Stimulated activated naive CD8-positive, alpha-beta T cell treated with anti-CD3 and anti-CD28 coated beads, Interleukin-15, Interleukin-2, amounts not matched to agents 100 U/mL and 50 U/mL, for 24 hours (primary cell): Measurements from ENCODE around the gene ZACN.
"Not testable (repeated sequence)": the region's sequence is repeated elsewhere in the genome, so short reads cannot be mapped to it uniquely, and the experiment has no call there.

Experiments
- ATAC-seq: fragments of 150-1000 bp; cut with Tn5 transposase; one replicate; pipeline ENCODE4 v1.10.0; 2021
- DNase-seq: peaks from one replicate; pipeline ENCODE4 v3.0.0; 2021

The ZACN gene

DNA sequence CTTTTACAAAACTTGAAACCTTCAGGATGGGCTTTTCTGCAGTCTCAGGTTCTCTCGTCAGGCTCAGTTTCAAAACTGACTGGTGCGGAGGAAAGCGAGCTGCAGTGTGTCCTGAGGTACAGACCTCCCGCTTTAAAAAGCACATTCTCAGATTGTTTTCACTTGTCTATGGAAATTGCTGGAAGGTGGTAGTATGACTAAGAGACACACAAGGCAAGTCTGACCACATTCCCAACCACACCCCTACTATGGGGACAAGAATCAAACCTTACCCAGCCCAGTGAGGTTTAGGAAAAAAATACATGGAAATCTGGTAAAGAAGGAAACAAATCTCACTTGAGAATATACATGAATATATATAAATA, 24.9 kb upstream of the ZACN start:
- no peak for DNase-seq
- ATAC-seq: no peak

- ATAC-seq: no peak
- no peak for DNase-seq
Measured at GRCh38 chr17:76056882-76057281, 22.1 kb upstream of the ZACN start.

GRCh38 chr17:76058264-76058663, 20.7 kb upstream of the ZACN start:
- not testable (repeated sequence) for ATAC-seq, DNase-seq

DNA sequence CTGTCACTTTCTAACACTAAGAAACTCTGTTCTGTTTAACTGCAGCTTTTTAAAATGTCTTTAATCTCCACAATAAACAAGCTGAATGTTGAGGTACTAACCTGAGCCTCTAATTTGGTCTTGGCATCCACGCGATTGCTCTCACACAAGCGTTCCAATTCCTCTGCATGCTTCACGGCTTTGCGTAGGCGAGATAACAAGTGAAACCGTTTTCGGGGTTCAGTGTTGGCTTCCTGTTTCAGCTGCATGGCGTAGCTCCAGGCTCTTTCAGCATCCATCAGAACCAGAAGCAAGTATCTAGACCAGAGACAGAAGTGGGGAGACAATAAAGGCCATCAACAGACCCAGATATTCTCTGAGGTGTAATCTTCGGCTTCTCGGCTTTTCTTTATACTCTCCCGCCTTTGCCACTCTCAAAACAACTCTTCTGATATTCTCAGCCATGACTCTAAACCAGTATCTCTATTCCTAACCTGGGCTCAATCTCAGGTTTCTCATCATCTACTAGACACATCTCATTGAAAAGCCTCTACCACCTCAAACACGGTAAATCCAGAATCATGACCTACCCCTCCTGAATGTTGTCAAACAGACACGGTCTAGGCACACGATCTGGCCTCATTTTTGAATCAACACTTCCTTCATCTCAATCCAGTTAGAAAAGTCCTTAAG, 15.0 kb upstream of the ZACN start:
- ATAC-seq: no peak
- DNase-seq: no peak

GRCh38 chr17:76065775-76066174, 13.2 kb upstream of the ZACN start:
- DNase-seq (no peak), ATAC-seq (no peak)

GRCh38 chr17:76071531-76072147, 7.3 kb upstream of the ZACN start:
- peak; percentile 48 for DNase-seq
- ATAC-seq: peak; percentile 74

- DNase-seq (peak; percentile 87), ATAC-seq (peak; percentile 88)
Measured at GRCh38 chr17:76072148-76072858, 6.7 kb upstream of the ZACN start, which contains the start of gene SRP68. Gene SRP68 (minus strand): TSS chr17:76072517. CDS start chr17:76072491, 26 bp downstream.

- ATAC-seq: no peak
- DNase-seq: no peak
Measured at GRCh38 chr17:76074390-76075363, 4.3 kb upstream of the ZACN start, which contains the start of gene GALR2. Gene GALR2 (plus strand): TSS chr17:76074781. CDS start chr17:76074884, 103 bp downstream.

DNA sequence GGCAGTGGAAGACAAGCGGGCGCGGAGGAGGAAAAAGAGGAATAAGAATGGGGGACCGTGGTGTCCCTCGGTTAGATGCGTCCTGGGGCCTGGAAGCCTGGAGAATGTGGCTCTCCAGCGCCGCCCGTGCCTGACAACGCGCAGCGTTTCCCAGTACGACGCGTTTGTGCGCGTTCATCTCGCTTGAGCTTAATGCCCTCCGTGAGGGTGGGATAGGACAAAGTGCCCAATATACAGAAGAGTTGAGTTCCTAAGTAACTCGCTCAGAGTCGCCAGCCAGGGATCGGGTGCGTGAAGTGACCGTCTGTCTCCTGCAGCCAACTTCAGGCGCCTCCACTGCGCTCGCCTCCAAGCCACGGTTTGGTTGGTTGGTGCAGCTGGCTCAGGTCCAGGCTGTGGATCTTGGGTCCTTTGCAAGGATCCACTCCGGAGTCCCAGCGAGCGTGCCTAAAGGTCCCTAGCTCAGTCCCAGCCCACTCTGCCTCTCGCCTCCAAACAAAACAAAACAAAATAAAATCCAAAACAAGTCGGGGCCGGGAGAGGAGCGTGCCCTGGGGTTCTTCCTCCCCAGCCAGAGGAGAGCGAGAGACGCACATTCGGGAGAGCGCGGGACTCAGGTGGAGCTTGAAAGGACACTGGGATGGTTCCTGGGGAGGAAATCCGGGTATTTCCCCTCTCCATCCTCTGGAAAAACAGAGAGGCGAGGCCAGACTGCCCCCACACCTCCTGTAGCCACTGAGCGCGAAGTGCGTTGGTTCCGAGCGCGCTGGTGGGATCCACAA, 3.4 kb upstream of the ZACN start:
- ATAC-seq (no peak), DNase-seq (no peak)

DNA sequence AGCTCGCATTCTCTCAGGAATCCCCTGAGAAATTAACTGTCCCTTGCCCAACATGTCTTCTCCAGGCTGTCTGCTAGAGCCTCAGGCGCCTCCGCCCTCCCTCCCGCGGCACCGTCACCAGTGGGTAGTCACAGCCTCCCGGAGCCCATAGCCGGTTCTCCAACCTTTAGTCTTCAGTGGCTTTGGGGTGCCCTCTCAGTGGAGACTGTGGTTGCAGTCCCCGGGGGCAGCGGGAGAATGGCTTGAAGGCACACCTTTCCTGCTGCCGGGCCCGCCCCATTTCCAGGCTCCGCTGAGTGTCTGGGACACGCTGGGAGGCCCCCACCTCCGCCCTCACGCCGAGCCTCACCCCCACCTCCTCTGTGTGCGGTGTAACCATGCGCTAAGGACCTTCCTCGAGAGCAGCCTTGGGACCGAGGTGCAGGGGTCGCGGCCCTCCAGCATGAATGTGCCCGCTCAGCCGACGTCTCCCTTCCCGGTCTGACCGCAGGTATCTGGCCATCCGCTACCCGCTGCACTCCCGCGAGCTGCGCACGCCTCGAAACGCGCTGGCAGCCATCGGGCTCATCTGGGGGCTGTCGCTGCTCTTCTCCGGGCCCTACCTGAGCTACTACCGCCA, 2.7 kb upstream of the ZACN start:
- DNase-seq: no peak
- no peak for ATAC-seq

DNA sequence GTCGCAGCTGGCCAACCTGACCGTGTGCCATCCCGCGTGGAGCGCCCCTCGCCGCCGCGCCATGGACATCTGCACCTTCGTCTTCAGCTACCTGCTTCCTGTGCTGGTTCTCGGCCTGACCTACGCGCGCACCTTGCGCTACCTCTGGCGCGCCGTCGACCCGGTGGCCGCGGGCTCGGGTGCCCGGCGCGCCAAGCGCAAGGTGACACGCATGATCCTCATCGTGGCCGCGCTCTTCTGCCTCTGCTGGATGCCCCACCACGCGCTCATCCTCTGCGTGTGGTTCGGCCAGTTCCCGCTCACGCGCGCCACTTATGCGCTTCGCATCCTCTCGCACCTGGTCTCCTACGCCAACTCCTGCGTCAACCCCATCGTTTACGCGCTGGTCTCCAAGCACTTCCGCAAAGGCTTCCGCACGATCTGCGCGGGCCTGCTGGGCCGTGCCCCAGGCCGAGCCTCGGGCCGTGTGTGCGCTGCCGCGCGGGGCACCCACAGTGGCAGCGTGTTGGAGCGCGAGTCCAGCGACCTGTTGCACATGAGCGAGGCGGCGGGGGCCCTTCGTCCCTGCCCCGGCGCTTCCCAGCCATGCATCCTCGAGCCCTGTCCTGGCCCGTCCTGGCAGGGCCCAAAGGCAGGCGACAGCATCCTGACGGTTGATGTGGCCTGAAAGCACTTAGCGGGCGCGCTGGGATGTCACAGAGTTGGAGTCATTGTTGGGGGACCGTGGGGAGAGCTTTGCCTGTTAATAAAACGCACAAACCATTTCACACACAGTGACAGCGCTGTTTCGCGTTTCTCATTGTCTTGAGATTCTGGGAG, 2.0 kb upstream of the ZACN start:
- ATAC-seq: no peak
- DNase-seq: no peak

GRCh38 chr17:76077584-76078110, 1.3 kb upstream of the ZACN start:
- ATAC-seq (no peak), DNase-seq (no peak)

DNA sequence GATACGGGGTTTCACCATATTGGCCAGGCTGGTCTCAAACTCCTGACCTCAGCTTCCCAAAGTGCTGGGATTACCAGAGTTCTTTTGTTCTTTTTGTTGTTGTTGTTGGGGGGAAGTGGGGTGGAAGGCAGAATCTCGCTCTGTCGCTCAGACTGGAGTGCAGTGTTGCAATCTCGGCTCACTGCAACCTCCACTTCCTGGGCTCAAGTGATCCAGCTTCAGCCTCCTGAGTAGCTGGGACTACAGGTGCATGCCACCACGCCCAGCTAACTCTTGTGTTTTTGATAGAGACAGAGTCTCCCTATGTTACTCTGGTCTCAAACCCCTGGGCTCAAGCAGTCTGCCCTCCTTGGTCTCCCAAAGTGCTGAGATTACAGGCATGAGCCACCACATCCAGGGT, 612 bp upstream of the ZACN start:
- ATAC-seq, DNase-seq: not testable (repeated sequence)

- DNase-seq: no peak
- ATAC-seq: no peak
Measured at GRCh38 chr17:76079535-76079955, 563 bp downstream of the ZACN start.

- DNase-seq (no peak), ATAC-seq (no peak)
Measured at GRCh38 chr17:76079956-76080767, 1.2 kb downstream of the ZACN start.

GRCh38 chr17:76080768-76081287, 1.8 kb downstream of the ZACN start:
- ATAC-seq: no peak
- no peak for DNase-seq

DNA sequence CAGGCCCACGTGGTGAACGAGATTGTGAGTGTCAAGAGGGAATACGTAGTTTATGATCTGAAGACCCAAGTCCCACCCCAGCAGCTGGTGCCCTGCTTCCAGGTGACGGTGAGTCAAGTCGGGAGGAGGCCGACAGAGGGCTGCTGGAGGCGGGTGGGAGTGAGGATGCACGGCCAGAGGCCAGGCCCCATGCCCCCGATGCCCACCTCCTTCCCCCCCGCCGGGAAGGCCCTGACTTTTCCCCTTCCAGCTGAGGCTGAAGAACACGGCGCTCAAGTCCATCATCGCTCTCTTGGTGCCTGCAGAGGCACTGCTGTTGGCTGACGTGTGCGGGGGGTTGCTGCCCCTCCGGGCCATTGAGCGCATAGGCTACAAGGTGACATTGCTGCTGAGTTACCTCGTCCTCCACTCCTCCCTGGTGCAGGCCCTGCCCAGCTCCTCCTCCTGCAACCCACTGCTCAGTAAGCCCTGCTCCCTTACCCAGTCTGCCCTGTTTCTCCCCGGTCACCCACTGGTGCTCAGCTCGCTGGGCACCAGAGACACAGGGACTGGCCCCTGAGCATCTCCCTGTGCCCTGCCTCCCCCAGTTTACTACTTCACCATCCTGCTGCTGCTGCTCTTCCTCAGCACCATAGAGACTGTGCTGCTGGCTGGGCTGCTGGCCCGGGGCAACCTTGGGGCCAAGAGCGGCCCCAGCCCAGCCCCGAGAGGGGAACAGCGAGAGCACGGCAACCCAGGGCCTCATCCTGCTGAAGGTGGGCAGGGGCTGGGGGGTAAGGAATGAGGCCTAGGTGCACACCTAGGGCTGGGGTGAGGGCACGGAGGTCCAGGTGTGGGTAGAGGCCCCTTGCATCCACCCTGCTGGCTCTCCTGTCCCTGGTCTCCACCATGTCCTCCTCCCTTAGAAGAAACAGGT, 2.6 kb downstream of the ZACN start:
- DNase-seq (no peak), ATAC-seq (no peak)
